Tibial artery (tissue), 4 donors: Measurements from ENCODE around the gene ZNF407.
"Not testable (repeated sequence)": the region's sequence is repeated elsewhere in the genome, so short reads cannot be mapped to it uniquely, and the experiment has no call there.

ENCODE experiments used
- DNase-seq, 2 donors: peaks; one replicate each; pipeline ENCODE4 v3.0.0-alpha.2; 2019
- H3K27ac ChIP-seq, 2 donors: fragments of 200-600 bp; sonication (generic) in 1 of 2; 1 replicate in 1 of 2; 2 replicates in 1 of 2; pipeline ENCODE4 v1.5.1; 2018 to 2019; ENCODE audit warnings: mild to moderate bottlenecking in 1 of 2
- H3K27me3 ChIP-seq, 2 donors: fragments of 200-600 bp; sonication (generic) in 1 of 2; one replicate each; pipeline versions ENCODE4 v1.5.1 to v1.6.0; 2016 to 2019
- H3K36me3 ChIP-seq, 3 donors: fragments of 200-600 bp; sonication (generic) in 2 of 3; one replicate each; pipeline ENCODE4 v1.5.1; 2016 to 2019; ENCODE audit warnings: mild to moderate bottlenecking in 2 of 3
- H3K4me1 ChIP-seq, 4 donors: fragments of 200-600 bp; sonication (generic) in 2 of 4; 1 replicate in 3 of 4; 2 replicates in 1 of 4; pipeline ENCODE4 v1.5.1; 2016 to 2019
- H3K4me3 ChIP-seq, 2 donors: fragments of 200-600 bp; sonication (generic) in 1 of 2; 1 replicate in 1 of 2; 2 replicates in 1 of 2; pipeline ENCODE4 v1.5.1; 2018 to 2019; ENCODE audit warnings: mild to moderate bottlenecking in 2 of 2
- H3K9me3 ChIP-seq, 3 donors: fragments of 200-600 bp; sonication (generic) in 1 of 3; one replicate each; pipeline ENCODE4 v1.5.1; 2016 to 2019
- CTCF ChIP-seq, 2 experiments: fragments of 200-600 bp in 1 of 2; fragments of 450-650 bp in 1 of 2; IDR thresholded peaks; one replicate each; pipeline ENCODE4 v1.5.1; 2017 to 2019; ENCODE audit warnings: antibody characterized with exemption in 2 of 2, mild to moderate bottlenecking in 1 of 2, moderate library complexity in 1 of 2
- intact Hi-C: fragments of 100-400 bp; cut with DNase I; formaldehyde crosslinking; loops from one replicate; pipeline ENCODE4 v1.15.0; 2023; ENCODE audit warnings: low total_unique reads

The ZNF407 gene

GRCh38 chr18:74563999-74564398 is 33.7 kb upstream of the ZNF407 start:
- Histone ChIP-seq H3K36me3 (no peaks in the 10 kb centered on the region), H3K4me3 (no peak overlapping the region), H3K27me3 (no peaks in the 10 kb centered on the region), H3K4me1 (no peaks in the 10 kb centered on the region), H3K9me3 (no peaks in the 10 kb centered on the region), H3K27ac (no peak overlapping the region)
- no peak for DNase-seq
- intact Hi-C loops = no loop called here
- TF ChIP-seq CTCF (IDR thresholded peaks at IDR 0.05) = no peak

GRCh38 chr18:74565164-74565563 is 32.5 kb upstream of the ZNF407 start:
- H3K27me3 ChIP-seq, DNase-seq, H3K27ac ChIP-seq, H3K4me1 ChIP-seq, H3K4me3 ChIP-seq, H3K9me3 ChIP-seq, H3K36me3 ChIP-seq, intact Hi-C loops: not testable (repeated sequence)

GRCh38 chr18:74565993-74566392 is 31.7 kb upstream of the ZNF407 start:
- DNase-seq, H3K9me3 ChIP-seq, H3K36me3 ChIP-seq, H3K4me3 ChIP-seq, H3K27ac ChIP-seq, intact Hi-C loops, H3K4me1 ChIP-seq, H3K27me3 ChIP-seq: not testable (repeated sequence)

- Histone ChIP-seq H3K36me3 (no peaks in the 10 kb centered on the region), H3K27me3 (no peaks in the 10 kb centered on the region), H3K4me3 (no peak overlapping the region), H3K9me3 (no peaks in the 10 kb centered on the region), H3K27ac (no peak overlapping the region), H3K4me1 (no peaks in the 10 kb centered on the region)
- no peak for TF ChIP-seq CTCF (IDR thresholded peaks at IDR 0.05)
- no peak for DNase-seq
- intact Hi-C loops = no loop called here
Observed at GRCh38 chr18:74567822-74568221, 29.8 kb upstream of the ZNF407 start.

GRCh38 chr18:74569401-74569800 is 28.3 kb upstream of the ZNF407 start:
- DNase-seq = no peak
- H3K27ac ChIP-seq = no peak overlapping the region
- H3K27me3 ChIP-seq = no peaks in the 10 kb centered on the region
- intact Hi-C loops = no loop called here
- H3K4me3 ChIP-seq = no peak overlapping the region
- H3K4me1 ChIP-seq = no peaks in the 10 kb centered on the region
- TF ChIP-seq CTCF (IDR thresholded peaks at IDR 0.05) = no peak
- no peaks in the 10 kb centered on the region for H3K9me3 ChIP-seq
- no peaks in the 10 kb centered on the region for H3K36me3 ChIP-seq

- Histone ChIP-seq H3K36me3 (no peaks in the 10 kb centered on the region), H3K27ac (no peak overlapping the region), H3K9me3 (no peaks in the 10 kb centered on the region), H3K4me1 (no peaks in the 10 kb centered on the region), H3K27me3 (no peaks in the 10 kb centered on the region), H3K4me3 (no peak overlapping the region)
- no peak for TF ChIP-seq CTCF (IDR thresholded peaks at IDR 0.05)
- intact Hi-C loops = no loop called here
- no peak for DNase-seq
Observed at GRCh38 chr18:74570266-74570665, 27.4 kb upstream of the ZNF407 start.

- no peak for DNase-seq
- no peak for TF ChIP-seq CTCF (IDR thresholded peaks at IDR 0.05)
Observed at GRCh38 chr18:74571895-74572680, 25.6 kb upstream of the ZNF407 start.

More at GRCh38 chr18:74571895-74572680, 25.6 kb upstream of the ZNF407 start:
- no peaks in the 10 kb centered on the region for H3K36me3 ChIP-seq
- no peak overlapping the region for H3K4me3 ChIP-seq
- no peaks in the 10 kb centered on the region for H3K27me3 ChIP-seq
- intact Hi-C loops = no loop called here
- no peaks in the 10 kb centered on the region for H3K9me3 ChIP-seq
- H3K4me1 ChIP-seq = no peaks in the 10 kb centered on the region
- no peak overlapping the region for H3K27ac ChIP-seq
